ENCODE data around the gene CELF3. TPM values are rescaled to one million over a fixed set of nuclear protein-coding genes. Genes with fewer than 3 reads are reported as not detected.
A peak's percentile ranks its signal among the peaks of the same experiment; 100 is the strongest.

Gene CELF3
- polyA plus RNA-seq, 1 donor from 2014 or later: 89.0 TPM

DNA sequence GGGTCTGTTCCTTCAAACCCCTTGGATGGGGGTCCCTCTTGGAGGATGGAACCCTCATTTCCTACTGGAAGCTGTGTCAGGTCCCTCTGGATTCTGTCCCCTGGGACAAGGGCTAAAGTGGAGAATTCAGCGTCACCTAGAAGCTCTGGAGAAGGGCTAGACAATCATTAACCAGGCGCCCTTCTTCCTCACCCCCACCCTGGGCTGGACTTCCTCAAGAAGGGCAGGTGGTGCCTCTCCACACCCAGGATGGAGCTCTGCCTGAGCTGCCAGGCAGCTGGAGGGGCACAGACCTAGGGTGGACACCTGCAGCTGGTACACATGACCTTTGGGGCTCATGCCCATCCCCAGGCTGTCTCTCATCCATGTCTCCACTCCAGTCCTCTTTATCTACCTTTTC is 3.6 kb downstream of the CELF3 start:
- Histone ChIP-seq H3K9ac (ENCODE audit: low read length) (peak overlapping the region; percentile 94), H3K9me2 (ENCODE audit: insufficient read depth, low read length) (no peaks in the 10 kb centered on the region), H3F3A (ENCODE audit: insufficient read depth, low read length, poor library complexity, severe bottlenecking) (peaks cover 6% of the 10 kb centered on the region), H3K4me2 (ENCODE audit: low read length) (peak overlapping the region; percentile 92), H4K20me1 (ENCODE audit: insufficient read depth) (no peaks in the 10 kb centered on the region), H3K9me3 (ENCODE audit: low read length) (no peaks in the 10 kb centered on the region), H3K79me2 (replicated peaks; ENCODE audit: insufficient read depth, low read length) (peaks cover 88% of the 10 kb centered on the region), H3K27ac (ENCODE audit: low read length) (peak overlapping the region; percentile 99), H3K27me3 (ENCODE audit: insufficient read depth, low read depth, low read length) (no peaks in the 10 kb centered on the region), H3K4me3 (ENCODE audit: low read length) (peak overlapping the region; percentile 72), H2AFZ (ENCODE audit: low read depth, low read length) (no peak overlapping the region), H3K36me3 (ENCODE audit: insufficient read depth, low read length) (peaks cover 11% of the 10 kb centered on the region)
- TF ChIP-seq TAF1 (IDR thresholded peaks at IDR 0.05; ENCODE audit: low read depth) (no peak), EP300 (conservative IDR thresholded peaks at IDR 0.05; ENCODE audit: poor library complexity, severe bottlenecking) (no peak), RAD21 (conservative IDR thresholded peaks at IDR 0.05) (no peak), EZH2 (IDR thresholded peaks at IDR 0.05; ENCODE audit: borderline replicate concordance, insufficient read depth, low read length, poor library complexity, severe bottlenecking) (no peak), POLR2AphosphoS5 (IDR thresholded peaks at IDR 0.05) (no peak), MXI1 (conservative IDR thresholded peaks at IDR 0.05; ENCODE audit: poor library complexity, severe bottlenecking) (no peak)
- TF ChIP-seq, protein P1, sequence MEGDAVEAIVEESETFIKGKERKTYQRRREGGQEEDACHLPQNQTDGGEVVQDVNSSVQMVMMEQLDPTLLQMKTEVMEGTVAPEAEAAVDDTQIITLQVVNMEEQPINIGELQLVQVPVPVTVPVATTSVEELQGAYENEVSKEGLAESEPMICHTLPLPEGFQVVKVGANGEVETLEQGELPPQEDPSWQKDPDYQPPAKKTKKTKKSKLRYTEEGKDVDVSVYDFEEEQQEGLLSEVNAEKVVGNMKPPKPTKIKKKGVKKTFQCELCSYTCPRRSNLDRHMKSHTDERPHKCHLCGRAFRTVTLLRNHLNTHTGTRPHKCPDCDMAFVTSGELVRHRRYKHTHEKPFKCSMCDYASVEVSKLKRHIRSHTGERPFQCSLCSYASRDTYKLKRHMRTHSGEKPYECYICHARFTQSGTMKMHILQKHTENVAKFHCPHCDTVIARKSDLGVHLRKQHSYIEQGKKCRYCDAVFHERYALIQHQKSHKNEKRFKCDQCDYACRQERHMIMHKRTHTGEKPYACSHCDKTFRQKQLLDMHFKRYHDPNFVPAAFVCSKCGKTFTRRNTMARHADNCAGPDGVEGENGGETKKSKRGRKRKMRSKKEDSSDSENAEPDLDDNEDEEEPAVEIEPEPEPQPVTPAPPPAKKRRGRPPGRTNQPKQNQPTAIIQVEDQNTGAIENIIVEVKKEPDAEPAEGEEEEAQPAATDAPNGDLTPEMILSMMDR (IDR thresholded peaks at IDR 0.05; ENCODE audit: poor library complexity, severe bottlenecking): no peak
- TF ChIP-seq, protein P2, sequence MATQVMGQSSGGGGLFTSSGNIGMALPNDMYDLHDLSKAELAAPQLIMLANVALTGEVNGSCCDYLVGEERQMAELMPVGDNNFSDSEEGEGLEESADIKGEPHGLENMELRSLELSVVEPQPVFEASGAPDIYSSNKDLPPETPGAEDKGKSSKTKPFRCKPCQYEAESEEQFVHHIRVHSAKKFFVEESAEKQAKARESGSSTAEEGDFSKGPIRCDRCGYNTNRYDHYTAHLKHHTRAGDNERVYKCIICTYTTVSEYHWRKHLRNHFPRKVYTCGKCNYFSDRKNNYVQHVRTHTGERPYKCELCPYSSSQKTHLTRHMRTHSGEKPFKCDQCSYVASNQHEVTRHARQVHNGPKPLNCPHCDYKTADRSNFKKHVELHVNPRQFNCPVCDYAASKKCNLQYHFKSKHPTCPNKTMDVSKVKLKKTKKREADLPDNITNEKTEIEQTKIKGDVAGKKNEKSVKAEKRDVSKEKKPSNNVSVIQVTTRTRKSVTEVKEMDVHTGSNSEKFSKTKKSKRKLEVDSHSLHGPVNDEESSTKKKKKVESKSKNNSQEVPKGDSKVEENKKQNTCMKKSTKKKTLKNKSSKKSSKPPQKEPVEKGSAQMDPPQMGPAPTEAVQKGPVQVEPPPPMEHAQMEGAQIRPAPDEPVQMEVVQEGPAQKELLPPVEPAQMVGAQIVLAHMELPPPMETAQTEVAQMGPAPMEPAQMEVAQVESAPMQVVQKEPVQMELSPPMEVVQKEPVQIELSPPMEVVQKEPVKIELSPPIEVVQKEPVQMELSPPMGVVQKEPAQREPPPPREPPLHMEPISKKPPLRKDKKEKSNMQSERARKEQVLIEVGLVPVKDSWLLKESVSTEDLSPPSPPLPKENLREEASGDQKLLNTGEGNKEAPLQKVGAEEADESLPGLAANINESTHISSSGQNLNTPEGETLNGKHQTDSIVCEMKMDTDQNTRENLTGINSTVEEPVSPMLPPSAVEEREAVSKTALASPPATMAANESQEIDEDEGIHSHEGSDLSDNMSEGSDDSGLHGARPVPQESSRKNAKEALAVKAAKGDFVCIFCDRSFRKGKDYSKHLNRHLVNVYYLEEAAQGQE (IDR thresholded peaks at IDR 0.05; ENCODE audit: borderline replicate concordance): no peak

DNA sequence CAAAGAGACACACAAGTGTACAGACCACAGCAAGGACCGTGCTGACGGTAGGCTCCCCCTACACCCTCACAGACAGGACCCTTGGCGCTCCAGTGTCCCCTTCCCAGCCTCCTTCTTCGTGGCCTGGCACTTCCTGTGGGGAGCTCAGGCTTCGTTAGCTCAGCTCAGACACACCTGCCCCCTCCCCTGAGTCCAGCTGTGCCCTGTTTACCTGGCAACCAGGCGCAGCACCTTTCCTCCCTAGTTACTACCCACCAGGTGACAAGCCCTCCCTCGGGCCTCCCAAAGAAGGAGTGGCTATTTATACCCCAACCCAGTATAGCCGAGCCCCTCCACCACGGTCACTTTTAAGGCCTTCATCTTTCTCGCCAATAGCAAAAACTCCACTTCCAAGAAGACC is 4.7 kb downstream of the CELF3 start:
- Histone ChIP-seq H3K9ac (ENCODE audit: low read length) (peak overlapping the region; percentile 94), H3K9me3 (ENCODE audit: low read length) (no peaks in the 10 kb centered on the region), H3K27me3 (ENCODE audit: insufficient read depth, low read depth, low read length) (no peaks in the 10 kb centered on the region), H3F3A (ENCODE audit: insufficient read depth, low read length, poor library complexity, severe bottlenecking) (peaks cover 6% of the 10 kb centered on the region), H3K9me2 (ENCODE audit: insufficient read depth, low read length) (no peaks in the 10 kb centered on the region), H3K27ac (ENCODE audit: low read length) (peak overlapping the region; percentile 99), H3K79me2 (replicated peaks; ENCODE audit: insufficient read depth, low read length) (peaks cover 84% of the 10 kb centered on the region), H2AFZ (ENCODE audit: low read depth, low read length) (no peak overlapping the region), H3K4me2 (ENCODE audit: low read length) (peak overlapping the region; percentile 17), H3K4me3 (ENCODE audit: low read length) (peak overlapping the region; percentile 72), H3K36me3 (ENCODE audit: insufficient read depth, low read length) (peaks cover 11% of the 10 kb centered on the region), H4K20me1 (ENCODE audit: insufficient read depth) (no peaks in the 10 kb centered on the region)
- TF ChIP-seq EZH2 (IDR thresholded peaks at IDR 0.05; ENCODE audit: borderline replicate concordance, insufficient read depth, low read length, poor library complexity, severe bottlenecking) (no peak), TAF1 (IDR thresholded peaks at IDR 0.05; ENCODE audit: low read depth) (no peak), EP300 (conservative IDR thresholded peaks at IDR 0.05; ENCODE audit: poor library complexity, severe bottlenecking) (no peak), MXI1 (conservative IDR thresholded peaks at IDR 0.05; ENCODE audit: poor library complexity, severe bottlenecking) (no peak), POLR2AphosphoS5 (IDR thresholded peaks at IDR 0.05) (no peak), SMC3 (conservative IDR thresholded peaks at IDR 0.05; ENCODE audit: poor library complexity) (no peak), RAD21 (conservative IDR thresholded peaks at IDR 0.05) (no peak)
- TF ChIP-seq, protein P2 (IDR thresholded peaks at IDR 0.05; ENCODE audit: borderline replicate concordance): no peak
- TF ChIP-seq, protein P1 (IDR thresholded peaks at IDR 0.05; ENCODE audit: poor library complexity, severe bottlenecking): no peak
